Endometrial microvascular endothelial cells (primary cell): Measurements from ENCODE around the gene GPR21. TPM values are rescaled to one million over a fixed set of nuclear protein-coding genes. Genes with fewer than 3 reads are reported as not detected.

Experiments used
- in situ Hi-C: cut with HindIII; loops from 2 replicates; pipeline ENCODE4 v1.10.0; 2017; ENCODE audit warnings: low sequenced_read_pairs, low pct_unique_long_range_greater_than_20kb; ENCODE audit errors: inconsistent ontology term
- total RNA-seq: library from RNA; depleted of rRNA; stranded (reverse); fragments of >200 nt; gene quantifications from one replicate; pipeline ENCODE4 v1.2.3, GENCODE V29; 2015; ENCODE audit errors: inconsistent ontology term

GPR21 gene
- total RNA-seq, 1 donor from 2014 or later, result 0.28 TPM

- in situ Hi-C loops, result no loop called here
Observed at GRCh38 chr9:123028136-123028535, 5.3 kb upstream of the GPR21 start.

DNA sequence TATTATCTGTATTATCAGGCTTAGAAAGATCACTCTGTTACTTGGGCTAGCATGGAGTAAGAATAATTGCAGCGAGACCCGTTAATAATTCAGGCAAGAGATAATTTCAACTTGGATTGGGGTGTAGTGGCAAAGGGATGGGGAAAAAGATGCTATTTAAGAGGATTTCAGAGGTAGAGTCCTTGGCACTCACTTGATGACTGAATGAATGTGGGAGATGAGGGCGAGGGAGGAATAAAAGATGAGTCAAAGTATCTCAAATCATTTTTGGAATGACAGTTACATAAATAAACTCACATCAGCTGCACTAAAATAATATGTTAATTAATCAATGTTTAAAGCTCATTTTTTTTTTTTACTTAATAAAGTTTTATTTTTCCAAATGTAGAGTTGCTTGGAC, 4.5 kb upstream of the GPR21 start:
- in situ Hi-C loops, result no loop called here

DNA sequence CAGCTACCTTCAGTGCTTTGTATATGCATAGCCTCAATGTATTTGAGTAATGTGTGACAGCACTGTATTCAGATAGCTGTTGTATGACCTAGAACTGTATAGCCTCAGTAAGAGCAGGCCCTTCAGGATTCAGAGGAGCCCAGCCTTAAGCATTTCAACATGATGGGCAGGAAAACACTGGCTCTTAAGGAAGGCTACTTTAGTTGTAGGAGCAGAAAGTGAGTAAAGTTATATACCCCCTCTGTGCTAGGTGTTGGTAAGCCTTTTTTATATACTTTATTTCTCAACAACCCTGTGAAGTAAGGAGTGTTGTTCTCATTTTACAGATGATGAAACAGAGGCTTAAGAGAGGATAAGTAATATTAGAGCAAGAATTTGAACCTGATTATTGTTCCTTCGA, 1.5 kb upstream of the GPR21 start:
- in situ Hi-C loops, result no loop called here

- in situ Hi-C loops, result no loop called here
Observed at GRCh38 chr9:123033864-123034601, 566 bp downstream of the GPR21 start.

GRCh38 chr9:123034881-123035510, 1.5 kb downstream of the GPR21 start:
- in situ Hi-C loops, result no loop called here

- in situ Hi-C loops, result no loop called here
Observed at GRCh38 chr9:123035791-123036190, 2.3 kb downstream of the GPR21 start.

DNA sequence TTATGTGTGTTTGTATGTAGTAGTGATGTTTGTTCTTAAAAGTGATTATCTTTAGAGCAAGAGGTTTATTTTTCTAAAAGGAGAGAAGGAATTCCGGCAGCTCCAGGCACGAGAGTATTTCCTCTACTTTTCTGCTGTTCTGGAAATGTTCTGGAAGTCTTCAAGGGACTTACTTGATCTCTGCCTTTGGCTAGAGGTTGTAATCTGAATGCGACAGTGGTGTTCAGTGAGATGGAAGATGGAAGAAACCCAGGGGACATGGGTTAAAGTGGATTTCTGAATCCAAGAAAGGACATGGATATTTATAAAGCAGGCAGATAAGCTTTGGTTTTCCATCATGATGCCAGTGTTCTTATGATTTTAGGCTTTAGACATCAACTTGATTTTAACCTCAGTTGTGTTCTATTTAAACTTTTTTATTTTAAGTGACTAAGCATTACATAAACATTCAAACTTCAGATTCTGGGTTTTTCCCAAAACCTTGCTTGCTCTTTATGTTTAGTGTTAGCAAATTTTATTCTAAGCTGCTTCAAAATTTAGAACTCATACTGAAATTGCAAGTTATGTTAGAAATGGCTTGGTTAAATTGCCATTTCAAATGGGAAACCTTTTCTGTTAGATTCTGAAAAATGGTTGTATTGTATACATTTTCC, 3.6 kb downstream of the GPR21 start:
- in situ Hi-C loops, result no loop called here

- in situ Hi-C loops, result no loop called here
Observed at GRCh38 chr9:123039617-123040219, 6.3 kb downstream of the GPR21 start.

DNA sequence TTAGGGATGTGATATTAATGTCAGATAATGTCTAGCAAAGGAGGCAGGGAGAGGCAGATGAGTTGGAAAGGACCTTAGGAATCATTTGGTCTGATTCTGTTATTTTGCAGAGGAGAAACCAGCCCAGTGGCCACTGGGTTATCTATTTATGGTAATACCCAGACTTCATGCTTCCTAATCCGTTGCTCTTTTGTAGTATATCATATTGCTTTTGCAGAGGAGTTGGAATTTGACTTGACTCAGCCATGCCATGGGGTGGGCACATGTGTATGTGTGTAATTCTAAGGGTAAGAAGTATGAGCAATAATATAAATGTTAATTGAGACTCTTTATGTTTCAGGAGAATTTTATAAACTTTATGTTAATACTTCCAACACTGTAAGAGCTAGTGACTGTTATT, 7.3 kb downstream of the GPR21 start:
- in situ Hi-C loops, result no loop called here

DNA sequence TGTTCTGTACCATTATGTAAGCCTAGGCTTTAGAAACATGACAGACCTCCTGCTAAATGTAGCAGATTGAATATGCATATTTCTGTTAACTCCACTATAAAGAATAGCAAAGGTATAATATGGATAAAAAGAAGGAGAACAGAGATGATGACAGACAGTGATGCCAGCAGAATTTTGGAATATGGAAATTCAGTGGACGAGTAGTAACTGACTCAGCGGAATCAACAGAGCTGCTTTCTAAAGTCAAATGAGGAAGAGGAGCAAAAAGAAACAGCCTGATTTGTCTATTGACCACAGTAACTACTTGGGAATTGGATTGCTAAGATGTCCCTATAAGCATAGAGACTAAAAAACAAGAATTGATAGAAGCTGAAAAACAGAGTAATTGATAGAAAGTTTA, 8.0 kb downstream of the GPR21 start:
- in situ Hi-C loops, result no loop called here

- in situ Hi-C loops, result no loop called here
Observed at GRCh38 chr9:123043081-123043939, 9.8 kb downstream of the GPR21 start.

DNA sequence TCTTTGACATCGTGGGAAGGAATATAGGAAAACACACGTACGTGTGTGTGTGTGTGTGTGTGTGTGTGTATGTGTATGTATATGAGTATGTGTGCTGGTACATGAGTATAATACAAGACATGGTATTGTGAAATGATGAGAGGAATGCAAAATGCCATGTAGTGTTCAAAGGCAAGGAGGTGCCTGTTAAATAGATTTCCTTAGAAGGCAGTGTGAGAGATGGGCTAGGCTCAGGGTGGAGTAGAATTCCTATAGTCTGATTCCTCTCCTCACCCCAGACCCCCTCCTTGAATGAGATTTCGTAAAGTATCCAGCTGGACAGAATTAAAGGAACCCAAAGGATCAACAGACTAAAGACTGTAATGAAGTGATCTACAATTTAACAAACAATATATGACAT, 11.1 kb downstream of the GPR21 start:
- in situ Hi-C loops, result no loop called here

- in situ Hi-C loops, result no loop called here
Observed at GRCh38 chr9:123046406-123047195, 13.1 kb downstream of the GPR21 start.

DNA sequence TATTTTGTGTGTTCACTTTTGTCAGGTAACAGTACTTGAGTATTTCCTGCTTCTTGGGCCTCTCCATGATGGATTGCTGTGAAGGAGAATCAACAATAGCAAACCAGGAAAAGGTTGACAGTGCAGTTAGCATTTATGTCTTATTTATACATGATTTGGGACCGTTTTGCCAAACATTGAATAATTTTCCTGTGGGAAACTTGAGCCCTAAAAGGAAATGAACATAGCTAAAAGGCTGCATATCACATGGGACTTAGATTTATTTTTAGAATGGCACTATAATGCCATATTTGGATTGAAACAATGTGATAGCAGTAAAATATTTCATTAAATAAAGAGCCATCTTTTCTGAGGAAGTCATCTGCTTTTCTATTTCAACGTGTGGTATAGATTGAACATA, 15.3 kb downstream of the GPR21 start:
- in situ Hi-C loops, result no loop called here

DNA sequence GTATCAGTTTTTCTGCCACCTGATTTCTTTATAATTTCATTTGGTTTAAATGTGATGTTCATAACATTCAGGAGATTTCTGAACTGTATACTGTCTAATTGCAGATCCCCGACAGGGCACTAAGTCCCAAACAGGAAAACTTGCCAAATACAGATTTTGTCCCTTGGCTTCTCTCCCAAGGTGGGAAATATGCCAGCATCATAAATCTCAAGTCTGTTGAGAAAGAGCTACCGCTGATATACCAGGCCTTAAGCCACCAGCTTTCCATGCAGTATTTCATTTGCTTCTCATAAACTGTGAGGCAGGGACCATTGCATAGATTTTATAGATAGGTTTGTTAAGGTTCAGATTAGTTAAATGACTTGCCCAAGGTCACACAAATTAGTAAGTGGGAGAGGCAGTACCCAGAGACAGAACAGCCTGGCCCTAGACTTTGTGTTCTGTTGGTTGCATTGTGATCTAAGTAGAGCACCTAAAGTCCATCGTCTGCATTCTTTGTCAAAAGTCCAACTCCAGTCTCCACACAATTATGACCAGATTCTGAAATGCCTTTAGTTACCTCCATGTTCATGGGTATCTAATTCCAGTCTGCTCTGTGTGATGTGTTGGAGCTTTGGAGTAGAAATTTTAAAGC, 16.2 kb downstream of the GPR21 start:
- in situ Hi-C loops, result no loop called here

DNA sequence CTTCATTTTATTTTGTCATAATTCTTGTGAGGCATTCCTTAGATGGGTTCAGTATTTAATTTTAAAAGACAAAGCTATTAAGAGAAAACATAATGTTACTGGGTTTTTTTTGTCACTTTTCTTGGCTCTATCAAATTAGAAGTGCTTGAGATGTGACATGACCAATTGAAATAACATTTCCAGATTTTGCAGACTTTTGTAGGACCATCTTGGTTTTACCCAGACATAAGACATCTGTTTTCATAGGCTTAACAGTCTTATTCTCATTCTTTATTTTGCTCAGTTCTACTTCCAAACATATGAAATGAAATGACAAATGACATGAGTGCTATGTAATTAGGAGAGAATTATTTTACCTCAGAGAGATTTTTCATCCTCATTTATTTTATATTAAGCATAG, 19.6 kb downstream of the GPR21 start:
- in situ Hi-C loops, result no loop called here

GRCh38 chr9:123053711-123054110, 20.2 kb downstream of the GPR21 start:
- in situ Hi-C loops, result no loop called here

- in situ Hi-C loops, result no loop called here
Observed at GRCh38 chr9:123058834-123059233, 25.4 kb downstream of the GPR21 start.
